Fibroblast of lung (primary cell): ENCODE results near the gene SH3RF1. TPM values are rescaled to one million over a fixed set of nuclear protein-coding genes. Genes with fewer than 3 reads are reported as not detected.

ENCODE experiments used
- DNase-seq, 2 donors: peaks; one replicate each; pipeline versions ENCODE4 v3.0.0 to v3.0.0-alpha.2; 2010; ENCODE audit warnings: low read depth in 2 of 2
- H2AFZ ChIP-seq: 2 replicates; pipeline ENCODE4 v1.5.1; 2012; ENCODE audit warnings: low read length, control low read depth, inconsistent platforms
- H3K27ac ChIP-seq: 2 replicates; pipeline ENCODE4 v1.5.1; 2011; ENCODE audit warnings: low read length, control low read depth; ENCODE audit not compliant: insufficient read depth
- H3K27me3 ChIP-seq: 2 replicates; pipeline ENCODE4 v1.5.1; 2011; ENCODE audit warnings: mild to moderate bottlenecking, low read length; ENCODE audit not compliant: control insufficient read depth, insufficient read depth
- H3K36me3 ChIP-seq: 2 replicates; pipeline ENCODE4 v1.5.1; 2011; ENCODE audit warnings: low read length; ENCODE audit not compliant: control insufficient read depth, insufficient read depth
- H3K4me1 ChIP-seq: 2 replicates; pipeline ENCODE4 v1.5.1; 2011; ENCODE audit warnings: low read length; ENCODE audit not compliant: control insufficient read depth, insufficient read depth; ENCODE audit errors: extremely low read depth
- H3K4me2 ChIP-seq: 2 replicates; pipeline ENCODE4 v1.5.1; 2011; ENCODE audit warnings: low read length, control low read depth; ENCODE audit not compliant: insufficient read depth; ENCODE audit errors: extremely low read depth
- H3K4me3 ChIP-seq, 4 experiments: fragments of 200-600 bp in 1 of 4; sonication (generic) in 1 of 4; replicated peaks in 1 of 4; 2 replicates each; pipeline ENCODE4 v1.5.1; 2011 to 2016; ENCODE audit warnings: low read length in 4 of 4, low read depth in 3 of 4, mild to moderate bottlenecking in 3 of 4, control low read depth in 2 of 4, inconsistent platforms in 1 of 4, mixed read lengths in 1 of 4; ENCODE audit not compliant: insufficient read depth in 1 of 4; ENCODE audit errors: control extremely low read depth in 1 of 4
- H3K79me2 ChIP-seq: 2 replicates; pipeline ENCODE4 v1.5.1; 2012; ENCODE audit warnings: mild to moderate bottlenecking, low read length, inconsistent platforms; ENCODE audit not compliant: control insufficient read depth, insufficient read depth
- H3K9ac ChIP-seq: 2 replicates; pipeline ENCODE4 v1.5.1; 2011; ENCODE audit warnings: mild to moderate bottlenecking, low read length, control low read depth; ENCODE audit not compliant: insufficient read depth
- H3K9me3 ChIP-seq: 2 replicates; pipeline ENCODE4 v1.5.1; 2012; ENCODE audit warnings: low read depth, low read length; ENCODE audit not compliant: control insufficient read depth, insufficient read depth
- H4K20me1 ChIP-seq: 2 replicates; pipeline ENCODE4 v1.5.1; 2011; ENCODE audit warnings: low read length; ENCODE audit not compliant: control insufficient read depth, insufficient read depth; ENCODE audit errors: extremely low read depth
- EZH2 ChIP-seq: IDR thresholded peaks from 2 replicates; pipeline ENCODE4 v1.5.1; 2012; ENCODE audit warnings: low read length, control low read depth, mild to moderate bottlenecking; ENCODE audit errors: missing control alignments
- polyA plus RNA-seq, 2 donors: library from polyadenylated mRNA; depleted of rRNA in 1 of 2; stranded (reverse) in 1 of 2; unstranded in 1 of 2; fragments of >200 nt; gene quantifications; 2 replicates each; pipeline ENCODE4 v1.2.1, GENCODE V29; 2011 to 2012; ENCODE audit warnings: missing spikeins in 1 of 2
- total RNA-seq: library from RNA; depleted of rRNA; stranded (reverse); fragments of >200 nt; gene quantifications from 2 replicates; pipeline ENCODE4 v1.2.1, GENCODE V29; 2014
- TF ChIP-seq, protein P1 (sequence below), 2 donors: IDR thresholded peaks in 1 of 2; conservative IDR thresholded peaks in 1 of 2; 1 replicate in 1 of 2; 2 replicates in 1 of 2; pipeline ENCODE4 v1.5.1; 2011 to 2012; ENCODE audit warnings: low read length in 2 of 2, control low read depth in 1 of 2, inconsistent platforms in 1 of 2, low read depth in 1 of 2, mild to moderate bottlenecking in 1 of 2

SH3RF1 gene
- total and polyA plus RNA-seq, 2 donors (not counting 1 experiment from before 2014, with no cell fraction given), result 13.0 to 18.8 TPM

DNA sequence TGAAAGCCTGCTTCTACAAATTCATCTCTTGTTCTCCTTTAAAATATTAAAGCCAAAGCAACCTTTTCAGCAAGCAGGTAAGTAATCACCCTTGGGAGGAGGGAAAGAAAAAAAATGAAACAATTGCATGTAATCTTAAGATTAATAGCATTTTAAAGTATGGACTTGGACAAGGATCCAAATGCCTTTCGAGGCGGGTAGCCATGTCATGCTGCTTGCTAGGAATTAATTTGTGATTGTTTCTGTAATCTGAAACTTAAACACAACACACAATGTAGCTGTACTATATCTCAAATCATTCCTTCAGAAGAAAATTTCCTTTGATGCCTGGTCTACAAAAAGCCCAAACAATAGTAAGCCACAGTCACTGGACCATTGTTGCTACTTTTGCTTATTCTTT lies 148.3 kb downstream of the SH3RF1 start:
- no peaks in the 10 kb centered on the region for H4K20me1 ChIP-seq
- no peak overlapping the region for H3K9ac ChIP-seq
- TF ChIP-seq EZH2, result no peak
- TF ChIP-seq, protein P1, sequence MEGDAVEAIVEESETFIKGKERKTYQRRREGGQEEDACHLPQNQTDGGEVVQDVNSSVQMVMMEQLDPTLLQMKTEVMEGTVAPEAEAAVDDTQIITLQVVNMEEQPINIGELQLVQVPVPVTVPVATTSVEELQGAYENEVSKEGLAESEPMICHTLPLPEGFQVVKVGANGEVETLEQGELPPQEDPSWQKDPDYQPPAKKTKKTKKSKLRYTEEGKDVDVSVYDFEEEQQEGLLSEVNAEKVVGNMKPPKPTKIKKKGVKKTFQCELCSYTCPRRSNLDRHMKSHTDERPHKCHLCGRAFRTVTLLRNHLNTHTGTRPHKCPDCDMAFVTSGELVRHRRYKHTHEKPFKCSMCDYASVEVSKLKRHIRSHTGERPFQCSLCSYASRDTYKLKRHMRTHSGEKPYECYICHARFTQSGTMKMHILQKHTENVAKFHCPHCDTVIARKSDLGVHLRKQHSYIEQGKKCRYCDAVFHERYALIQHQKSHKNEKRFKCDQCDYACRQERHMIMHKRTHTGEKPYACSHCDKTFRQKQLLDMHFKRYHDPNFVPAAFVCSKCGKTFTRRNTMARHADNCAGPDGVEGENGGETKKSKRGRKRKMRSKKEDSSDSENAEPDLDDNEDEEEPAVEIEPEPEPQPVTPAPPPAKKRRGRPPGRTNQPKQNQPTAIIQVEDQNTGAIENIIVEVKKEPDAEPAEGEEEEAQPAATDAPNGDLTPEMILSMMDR (conservative IDR thresholded peaks at IDR 0.05 in 1 of 2, IDR thresholded peaks at IDR 0.05 in 1 of 2; ENCODE audit: low read depth in 1 of 2, low read length in 2 of 2), result no peak
- H3K4me3 ChIP-seq, result no peak overlapping the region
- no peak overlapping the region for H3K27ac ChIP-seq
- no peaks in the 10 kb centered on the region for H3K9me3 ChIP-seq
- no peak overlapping the region for H2AFZ ChIP-seq
- no peak for DNase-seq
- peaks cover 8% of the 10 kb centered on the region for H3K4me1 ChIP-seq
- H3K4me2 ChIP-seq, result no peak overlapping the region
- no peaks in the 10 kb centered on the region for H3K79me2 ChIP-seq
- H3K36me3 ChIP-seq, result peaks cover 5% of the 10 kb centered on the region
- H3K27me3 ChIP-seq, result no peaks in the 10 kb centered on the region

- Histone ChIP-seq H2AFZ (no peak overlapping the region), H4K20me1 (no peaks in the 10 kb centered on the region), H3K4me2 (no peak overlapping the region), H3K4me1 (peaks cover 11% of the 10 kb centered on the region), H3K4me3 (no peak overlapping the region), H3K9me3 (no peaks in the 10 kb centered on the region), H3K36me3 (peaks cover 9% of the 10 kb centered on the region), H3K27me3 (no peaks in the 10 kb centered on the region), H3K27ac (no peak overlapping the region), H3K9ac (no peak overlapping the region), H3K79me2 (no peaks in the 10 kb centered on the region)
- no peak for DNase-seq
- no peak for TF ChIP-seq EZH2
- TF ChIP-seq, protein P1 (conservative IDR thresholded peaks at IDR 0.05 in 1 of 2, IDR thresholded peaks at IDR 0.05 in 1 of 2; ENCODE audit: low read depth in 1 of 2, low read length in 2 of 2), result no peak
These were observed 148.8 kb downstream of the SH3RF1 start for GRCh38 chr4:169121861-169122382.

GRCh38 chr4:169120624-169121023 lies 150.1 kb downstream of the SH3RF1 start:
- H3K9me3 ChIP-seq, result no peaks in the 10 kb centered on the region
- no peaks in the 10 kb centered on the region for H3K79me2 ChIP-seq

More at GRCh38 chr4:169120624-169121023, 150.1 kb downstream of the SH3RF1 start:
- H3K9ac ChIP-seq, result no peak overlapping the region
- no peak overlapping the region for H2AFZ ChIP-seq
- no peak overlapping the region for H3K27ac ChIP-seq
- peaks cover 18% of the 10 kb centered on the region for H3K4me1 ChIP-seq
- H3K36me3 ChIP-seq, result peaks cover 13% of the 10 kb centered on the region
- no peaks in the 10 kb centered on the region for H4K20me1 ChIP-seq
- TF ChIP-seq, protein P1 (conservative IDR thresholded peaks at IDR 0.05 in 1 of 2, IDR thresholded peaks at IDR 0.05 in 1 of 2; ENCODE audit: low read depth in 1 of 2, low read length in 2 of 2), result no peak
- no peak for TF ChIP-seq EZH2
- H3K4me2 ChIP-seq, result no peak overlapping the region
- no peak for DNase-seq
- no peaks in the 10 kb centered on the region for H3K27me3 ChIP-seq
- H3K4me3 ChIP-seq, result no peak overlapping the region
